ENCODE measurements around the gene ENG.

DNA sequence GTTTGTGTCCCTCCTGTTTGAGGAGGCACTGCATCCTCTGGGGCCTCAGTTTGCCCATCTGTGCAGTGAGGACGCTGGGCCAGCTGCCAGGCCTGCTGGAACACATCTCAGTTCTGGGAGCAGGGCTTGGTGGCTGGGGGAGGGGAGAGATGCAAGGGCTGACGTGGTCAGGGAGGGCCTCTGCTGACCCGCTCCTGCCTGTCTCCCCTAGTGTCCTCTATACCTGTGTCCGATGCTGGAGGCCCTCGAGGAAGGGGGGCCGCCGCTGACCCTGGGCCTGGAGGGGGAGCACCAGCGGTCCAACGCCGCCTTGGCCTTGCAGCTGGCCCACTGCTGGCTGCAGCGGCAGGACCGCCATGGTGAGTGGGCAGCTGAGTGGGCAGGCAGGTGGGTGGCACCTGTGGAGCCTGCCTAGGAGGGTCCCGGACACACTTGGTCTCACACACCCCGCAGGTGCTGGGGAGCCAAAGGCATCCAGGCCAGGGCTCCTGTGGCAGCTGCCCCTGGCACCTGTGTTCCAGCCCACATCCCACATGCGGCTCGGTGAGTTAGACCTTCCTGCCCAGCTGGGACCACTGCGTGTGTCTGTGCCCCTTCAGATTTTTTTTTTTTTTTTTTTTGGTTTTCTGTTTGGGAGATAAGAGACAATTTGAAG lies 46.0 kb downstream of the ENG start:
- no peak for TF ChIP-seq CTCF (IDR thresholded peaks at IDR 0.05)
- no peak for TF ChIP-seq EZH2phosphoT487 (IDR thresholded peaks at IDR 0.05)
- no peak for TF ChIP-seq EZH2 (IDR thresholded peaks at IDR 0.05)

Data from neural progenitor cell (in vitro differentiated cells).